ENCODE measurements around the gene THAP4. TPM values are rescaled to one million over a fixed set of nuclear protein-coding genes. Genes with fewer than 3 reads are reported as not detected.

The THAP4 gene
- total and polyA plus RNA-seq, 8 donors = 16.0 to 172 (median 49.3) TPM

DNA sequence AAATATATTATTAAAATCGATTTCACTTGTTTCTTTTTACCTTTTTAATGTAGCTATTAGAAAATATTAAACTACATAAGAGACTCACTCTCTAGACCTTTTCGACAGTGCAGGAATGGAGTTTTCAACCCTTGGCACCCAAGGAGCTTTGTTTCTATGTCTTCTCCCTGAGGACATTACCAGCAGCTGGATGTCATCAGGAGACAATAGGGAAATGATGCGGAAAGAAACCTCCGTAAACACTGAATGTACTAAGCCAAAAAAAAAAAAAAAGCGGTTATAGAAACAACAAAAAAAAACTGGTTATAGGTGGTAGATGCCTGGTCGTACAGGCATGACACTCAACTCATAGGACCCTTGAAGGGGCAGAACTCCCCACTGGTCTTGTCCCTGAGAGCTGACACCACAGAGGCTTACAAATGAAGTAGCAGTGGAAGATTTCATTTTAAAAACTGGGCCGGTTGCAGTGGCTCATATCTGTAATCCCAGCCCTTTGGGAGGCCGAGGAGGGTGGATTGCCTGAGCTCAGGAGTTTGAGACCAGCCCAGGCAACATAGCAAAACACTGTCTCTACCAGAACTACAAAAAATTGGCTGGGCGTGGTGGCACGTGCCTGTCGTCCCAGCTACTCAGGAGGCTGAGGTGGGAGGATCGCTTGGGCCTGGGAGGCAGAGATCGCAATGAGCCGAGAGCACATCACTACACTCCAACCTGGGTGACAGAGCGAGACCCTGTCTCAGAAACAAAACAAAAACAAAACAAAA is 23.8 kb downstream of the THAP4 start:
- Histone ChIP-seq H3K27ac (peak overlapping the region in 3 of 5 donors; percentile 13 to 50 (median 26)), H3K4me3 (no peak overlapping the region), H3K4me1 (peaks cover 19 to 68% (median 58%) of the 10 kb centered on the region in 4 donors), H3K9me3 (no peaks in the 10 kb centered on the region), H3K36me3 (peaks cover 0 to 5% (median under 1%) of the 10 kb centered on the region in 4 donors), H3K27me3 (no peaks in the 10 kb centered on the region)
- WGBS, 5 donors = 72 to 85% (median 81%) methylated on average over 15 of the region's 15 CpGs
- intact Hi-C loops (cut with DNase I; ENCODE audit: low total_unique reads) = no loop called here
- TF ChIP-seq EP300 (IDR thresholded peaks at IDR 0.05) = no peak
- no peak for TF ChIP-seq POLR2AphosphoS5 (IDR thresholded peaks at IDR 0.05)
- no peak for TF ChIP-seq CTCF (IDR thresholded peaks at IDR 0.05)
- TF ChIP-seq POLR2A (IDR thresholded peaks at IDR 0.05) = no peak
- DNase-seq = peak in 1 of 2 donors; percentile 45

DNA sequence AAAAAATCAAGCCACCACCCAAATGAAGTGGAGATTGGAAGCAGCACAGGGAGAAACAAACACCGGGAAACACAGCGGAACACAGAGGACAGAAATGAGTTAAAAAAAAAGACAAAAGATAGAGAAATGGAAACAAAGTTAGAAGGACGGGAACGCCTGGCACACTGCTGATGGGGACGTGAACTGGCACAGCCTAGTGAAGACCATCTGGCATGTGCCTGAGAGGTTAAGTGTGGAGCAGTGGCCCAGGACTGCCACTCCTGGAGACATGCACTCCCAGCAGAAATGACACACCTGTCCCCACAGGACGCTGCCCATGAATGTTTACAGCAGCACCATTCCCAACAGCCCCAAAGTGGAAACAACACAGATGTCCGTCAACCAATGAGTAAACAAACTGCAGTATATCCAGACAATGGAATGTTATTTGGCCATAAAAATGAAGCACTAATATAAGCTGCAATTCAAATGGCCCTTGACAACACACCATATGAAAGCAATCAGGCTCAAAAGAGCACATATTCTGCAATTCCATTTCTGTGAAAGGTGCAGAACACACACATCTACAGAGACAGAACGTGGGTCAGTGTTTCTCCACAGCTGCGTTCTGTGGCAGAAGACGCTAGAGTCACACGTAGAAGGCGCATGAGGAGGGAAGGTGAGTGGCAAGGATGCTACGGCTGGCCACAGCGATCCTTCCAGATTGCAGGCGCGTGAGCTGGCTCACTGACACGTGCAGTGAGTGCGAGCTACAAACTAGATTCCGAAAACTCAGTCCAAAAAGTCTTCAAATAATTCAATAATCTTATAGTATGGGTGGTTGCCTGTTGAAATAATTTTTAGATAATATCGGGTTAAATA is 24.6 kb downstream of the THAP4 start:
- H3K4me3 ChIP-seq = no peak overlapping the region

DNA sequence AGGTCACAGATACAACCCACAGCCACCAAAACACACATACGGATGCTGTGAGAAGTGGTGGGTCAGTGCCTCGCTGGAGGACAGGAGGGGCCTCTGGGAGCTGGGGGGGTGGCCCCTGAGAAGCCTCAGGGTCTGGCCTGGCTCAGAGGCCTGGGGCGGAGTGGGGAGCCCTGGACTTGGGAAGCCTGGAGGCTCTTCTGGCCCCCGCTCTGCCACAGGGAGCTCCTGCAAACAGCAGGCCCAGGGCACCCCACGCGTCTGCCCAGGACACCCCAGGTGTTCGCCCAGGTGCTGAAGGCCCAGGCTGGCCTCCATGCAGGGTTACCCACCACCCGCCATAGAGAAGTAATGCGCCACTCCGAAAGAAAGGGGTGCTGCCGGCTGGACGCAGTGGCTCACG is 25.9 kb downstream of the THAP4 start:
- DNase-seq = no peak
- H3K4me1 ChIP-seq = peaks cover 10 to 48% (median 40%) of the 10 kb centered on the region in 4 donors
- peak overlapping the region in 4 of 5 donors; percentile 74 to 86 (median 78) for H3K27ac ChIP-seq
- no peak overlapping the region for H3K4me3 ChIP-seq
- no peaks in the 10 kb centered on the region for H3K27me3 ChIP-seq
- H3K36me3 ChIP-seq = peaks cover 3 to 20% (median 15%) of the 10 kb centered on the region in 4 donors
- H3K9me3 ChIP-seq = no peaks in the 10 kb centered on the region
- WGBS, 5 donors = 91 to 94% (median 93%) methylated on average over 11 to 13 of the region's 13 CpGs
- TF ChIP-seq POLR2A (IDR thresholded peaks at IDR 0.05) (no peak), CTCF (IDR thresholded peaks at IDR 0.05) (no peak), POLR2AphosphoS5 (IDR thresholded peaks at IDR 0.05) (no peak), EP300 (IDR thresholded peaks at IDR 0.05) (no peak)
- intact Hi-C loops (cut with DNase I; ENCODE audit: low total_unique reads) = no loop called here

More for the DNA sequence above, 24.6 kb downstream of the THAP4 start:
- H3K4me1 ChIP-seq = peaks cover 12 to 61% (median 52%) of the 10 kb centered on the region in 4 donors
- peak in 1 of 2 donors; percentile 22 for DNase-seq
- peaks cover 0 to 7% (median 5%) of the 10 kb centered on the region in 4 donors for H3K36me3 ChIP-seq
- TF ChIP-seq EP300 (IDR thresholded peaks at IDR 0.05) = no peak
- TF ChIP-seq POLR2A (IDR thresholded peaks at IDR 0.05) = no peak
- no peak for TF ChIP-seq CTCF (IDR thresholded peaks at IDR 0.05)
- TF ChIP-seq POLR2AphosphoS5 (IDR thresholded peaks at IDR 0.05) = no peak
- 73 to 81% (median 80%) methylated on average over 20 of the region's 20 CpGs for WGBS, 5 donors
- intact Hi-C loops (cut with DNase I; ENCODE audit: low total_unique reads) = no loop called here
- H3K27ac ChIP-seq = peak overlapping the region in 2 of 5 donors; percentile 13 to 86
- H3K9me3 ChIP-seq = no peaks in the 10 kb centered on the region
- no peaks in the 10 kb centered on the region for H3K27me3 ChIP-seq

All from stomach (tissue), 9 donors.